ENCODE measurements around the gene RNU11. TPM values are rescaled to one million over a fixed set of nuclear protein-coding genes. Genes with fewer than 3 reads are reported as not detected.
"Not testable (repeated sequence)": the region's sequence is repeated elsewhere in the genome, so short reads cannot be mapped to it uniquely, and the experiment has no call there.

RNU11 gene
- total RNA-seq, 1 donor from 2014 or later, result not detected

- H3K27ac Mint-ChIP-seq; DNase-seq; H3K9me3 Mint-ChIP-seq; intact Hi-C loops (cut with micrococcal nuclease); H3K27me3 Mint-ChIP-seq; H3K4me1 Mint-ChIP-seq; H3K4me3 Mint-ChIP-seq; H3K36me3 Mint-ChIP-seq (ENCODE audit: low read depth): not testable (repeated sequence)
Observed at GRCh38 chr1:28672971-28673370, 24.6 kb downstream of the RNU11 start.

GRCh38 chr1:28675924-28676257 lies 27.5 kb downstream of the RNU11 start:
- H3K4me1 Mint-ChIP-seq, result peaks cover under 1% of the 10 kb centered on the region
- intact Hi-C loops (cut with micrococcal nuclease), result no loop called here
- no peaks in the 10 kb centered on the region for H3K27me3 Mint-ChIP-seq
- H3K9me3 Mint-ChIP-seq, result no peaks in the 10 kb centered on the region
- H3K36me3 Mint-ChIP-seq (ENCODE audit: low read depth), result peaks cover 8% of the 10 kb centered on the region
- H3K27ac Mint-ChIP-seq, result no peak overlapping the region
- DNase-seq, result no peak
- H3K4me3 Mint-ChIP-seq, result no peak overlapping the region

- H3K9me3 Mint-ChIP-seq, result no peaks in the 10 kb centered on the region
- H3K27ac Mint-ChIP-seq, result no peak overlapping the region
- intact Hi-C loops (cut with micrococcal nuclease), result no loop called here
- peaks cover 22% of the 10 kb centered on the region for H3K36me3 Mint-ChIP-seq (ENCODE audit: low read depth)
- H3K27me3 Mint-ChIP-seq, result no peaks in the 10 kb centered on the region
- H3K4me1 Mint-ChIP-seq, result no peaks in the 10 kb centered on the region
- no peak overlapping the region for H3K4me3 Mint-ChIP-seq
- no peak for DNase-seq
Observed at GRCh38 chr1:28680151-28680550, 31.8 kb downstream of the RNU11 start.

- H3K4me3 Mint-ChIP-seq, result no peak overlapping the region
Observed at GRCh38 chr1:28682840-28683239, 34.4 kb downstream of the RNU11 start.

GRCh38 chr1:28684937-28685336 lies 36.5 kb downstream of the RNU11 start:
- Mint-ChIP-seq H3K4me1 (peaks cover 3% of the 10 kb centered on the region), H3K9me3 (no peaks in the 10 kb centered on the region), H3K4me3 (no peak overlapping the region), H3K27ac (no peak overlapping the region), H3K36me3 (ENCODE audit: low read depth) (peaks cover 37% of the 10 kb centered on the region), H3K27me3 (no peaks in the 10 kb centered on the region)
- intact Hi-C loops (cut with micrococcal nuclease), result no loop called here
- no peak for DNase-seq

More at GRCh38 chr1:28682840-28683239, 34.4 kb downstream of the RNU11 start:
- intact Hi-C loops (cut with micrococcal nuclease), result no loop called here
- peaks cover 33% of the 10 kb centered on the region for H3K36me3 Mint-ChIP-seq (ENCODE audit: low read depth)
- H3K4me1 Mint-ChIP-seq, result peaks cover 3% of the 10 kb centered on the region
- no peak for DNase-seq
- no peaks in the 10 kb centered on the region for H3K9me3 Mint-ChIP-seq
- no peak overlapping the region for H3K27ac Mint-ChIP-seq
- H3K27me3 Mint-ChIP-seq, result no peaks in the 10 kb centered on the region

GRCh38 chr1:28691627-28692026 lies 43.2 kb downstream of the RNU11 start:
- H3K9me3 Mint-ChIP-seq; intact Hi-C loops (cut with micrococcal nuclease); H3K4me1 Mint-ChIP-seq; H3K4me3 Mint-ChIP-seq; DNase-seq; H3K27me3 Mint-ChIP-seq: not testable (repeated sequence)
- Mint-ChIP-seq H3K27ac (peak overlapping the region; percentile 5), H3K36me3 (ENCODE audit: low read depth) (peaks cover 39% of the 10 kb centered on the region)

Other genes with a start within 250 kb of the RNU11 start
- 143 and 145 TPM in 2 replicates for gene RCC1, start 142.6 kb upstream of the RNU11 start, total RNA-seq
- 47.5 and 50.7 TPM in 2 replicates for gene TRNAU1AP, start 95.5 kb upstream of the RNU11 start, total RNA-seq
- 0.09 TPM in 1 of 2 replicates, not detected in the other for gene RAB42, start 56.3 kb upstream of the RNU11 start, total RNA-seq
- gene TAF12, start 5.5 kb upstream of the RNU11 start, total RNA-seq, result 31.7 and 33.8 TPM in 2 replicates
- gene GMEB1, start 20.2 kb downstream of the RNU11 start, total RNA-seq, result 26.1 and 26.3 TPM in 2 replicates
- gene YTHDF2, start 88.3 kb downstream of the RNU11 start, total RNA-seq, result 90.8 and 92.6 TPM in 2 replicates
- 0.09 TPM in 1 of 2 replicates, not detected in the other for gene OPRD1, start 163.6 kb downstream of the RNU11 start, total RNA-seq

Measured in activated CD4-positive, alpha-beta T cell treated with anti-CD3 and anti-CD28 coated beads, Interleukin-2, amount 10 ng/mL, durations not matched to agents 24 days and 14 days (primary cell).